Ectodermal cell (in vitro differentiated cells): ENCODE results near the gene TPM4. TPM values are rescaled to one million over a fixed set of nuclear protein-coding genes. Genes with fewer than 3 reads are reported as not detected.
A peak's percentile ranks its signal among the peaks of the same experiment; 100 is the strongest.
"Not testable (repeated sequence)": the region's sequence is repeated elsewhere in the genome, so short reads cannot be mapped to it uniquely, and the experiment has no call there.

Experiments
- H3K27ac ChIP-seq: 2 replicates; pipeline ENCODE4 v1.7.0; 2013; ENCODE audit warnings: mild to moderate bottlenecking, low read depth, low read length; ENCODE audit not compliant: insufficient read depth, poor library complexity, severe bottlenecking
- H3K27me3 ChIP-seq: 2 replicates; pipeline ENCODE4 v1.7.0; 2013; ENCODE audit warnings: mild to moderate bottlenecking, low read length; ENCODE audit not compliant: insufficient read depth, control insufficient read depth, poor library complexity, severe bottlenecking
- H3K36me3 ChIP-seq: one replicate; pipeline ENCODE4 v1.7.0; 2013; ENCODE audit warnings: low read length; ENCODE audit not compliant: control insufficient read depth, insufficient read depth
- H3K4me1 ChIP-seq: one replicate; pipeline ENCODE4 v1.7.0; 2013; ENCODE audit warnings: low read length; ENCODE audit not compliant: control insufficient read depth, insufficient read depth
- H3K4me3 ChIP-seq: 2 replicates; pipeline ENCODE4 v1.7.0; 2013; ENCODE audit warnings: low read depth, low read length, control low read depth; ENCODE audit not compliant: insufficient read depth
- H3K9me3 ChIP-seq: 2 replicates; pipeline ENCODE4 v1.7.0; 2013; ENCODE audit warnings: mild to moderate bottlenecking, low read length, moderate library complexity; ENCODE audit not compliant: control insufficient read depth
- WGBS, 2 experiments: methylation state at CpG; one replicate each; pipeline ENCODE4 v1.1.7; 2013; ENCODE audit warnings: missing lambda C conversion rate in 2 of 2; 5-methylcytosine and 5-hydroxymethylcytosine counted together
- polyA plus RNA-seq, 4 experiments: library from polyadenylated mRNA; stranded (reverse); fragments of 50-300 nt; gene quantifications; one replicate each; pipeline ENCODE4 v1.2.3, GENCODE V29; 2013

Gene TPM4
- polyA plus RNA-seq (2013, experiment 1 of 4): 677 TPM
- 691 TPM for polyA plus RNA-seq (2013, experiment 2 of 4)
- 544 TPM for polyA plus RNA-seq (2013, experiment 3 of 4)
- polyA plus RNA-seq (2013, experiment 4 of 4): 577 TPM

DNA sequence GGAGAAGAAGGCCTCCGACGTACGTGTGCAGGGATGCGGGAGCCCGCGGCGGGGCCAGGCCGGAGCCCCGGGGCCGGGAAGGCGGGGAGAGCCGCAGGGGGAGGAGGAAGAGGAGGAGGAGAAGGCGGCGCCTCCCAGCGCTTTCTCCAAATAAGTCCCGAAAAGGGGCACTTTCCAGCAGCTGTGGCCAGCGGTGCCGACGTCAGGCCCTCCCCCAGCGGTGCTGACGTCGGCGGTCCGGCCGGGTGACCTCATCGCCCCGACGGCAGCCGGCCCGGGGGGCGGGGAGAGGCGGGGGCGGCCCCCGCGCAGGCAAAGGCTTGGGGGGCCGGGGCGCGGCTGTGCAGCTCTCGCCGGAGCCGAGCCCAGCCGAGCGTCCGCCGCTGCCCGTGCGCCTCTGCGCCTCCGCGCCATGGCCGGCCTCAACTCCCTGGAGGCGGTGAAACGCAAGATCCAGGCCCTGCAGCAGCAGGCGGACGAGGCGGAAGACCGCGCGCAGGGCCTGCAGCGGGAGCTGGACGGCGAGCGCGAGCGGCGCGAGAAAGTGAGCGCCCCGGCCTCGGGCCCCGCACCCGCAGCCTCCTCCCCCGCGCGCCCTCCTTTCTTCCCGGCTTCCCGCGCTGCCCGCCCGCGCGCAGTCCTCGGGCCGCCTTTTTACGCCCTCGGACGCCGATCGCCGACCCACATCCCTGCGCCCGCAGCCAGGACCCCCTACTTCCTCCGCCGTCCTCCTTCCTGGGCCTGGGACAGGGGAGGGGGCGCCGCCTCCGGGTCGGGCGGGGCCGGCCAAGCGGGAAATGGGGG is at the start of gene TPM4:
TSS of gene TPM4 (plus strand) at position 342 of the 804 bp plus-strand sequence. CDS start at position 413, 71 bp downstream.
- Histone ChIP-seq H3K4me1 (peaks cover 14% of the 10 kb centered on the region), H3K27me3 (no peaks in the 10 kb centered on the region), H3K36me3 (no peaks in the 10 kb centered on the region), H3K4me3 (peak within 1 kb of the TSS; percentile 96), H3K27ac (peak within 1 kb of the TSS; percentile 98), H3K9me3 (no peaks in the 10 kb centered on the region)
- 0% methylated on average over 101 of the region's 101 CpGs for WGBS, 2 experiments

DNA sequence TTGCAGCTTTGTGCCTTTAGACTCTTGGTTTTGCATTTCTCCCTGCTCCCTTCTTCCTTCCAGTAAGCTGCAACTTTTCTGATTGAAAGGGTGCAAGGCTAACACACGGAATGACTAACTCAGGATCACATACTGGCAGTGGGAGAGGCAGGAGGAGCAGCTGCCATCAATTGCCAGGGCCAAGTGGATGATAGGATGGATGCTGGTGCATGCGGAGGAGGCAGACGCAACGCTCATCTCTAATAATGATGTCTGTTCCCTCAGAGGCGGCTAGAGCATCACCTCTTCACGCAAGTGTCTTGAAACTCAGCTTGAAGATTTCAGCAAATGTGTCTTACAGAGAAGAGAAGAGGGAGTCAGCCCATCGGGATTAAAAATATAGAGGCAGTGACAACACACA is 49.5 kb upstream of the TPM4 start:
- Histone ChIP-seq H3K36me3 (no peaks in the 10 kb centered on the region), H3K4me3 (no peak overlapping the region), H3K27me3 (no peaks in the 10 kb centered on the region), H3K27ac (no peak overlapping the region), H3K9me3 (no peaks in the 10 kb centered on the region), H3K4me1 (no peaks in the 10 kb centered on the region)
- WGBS, 2 experiments: 84 to 86% methylated on average over 7 of the region's 7 CpGs

DNA sequence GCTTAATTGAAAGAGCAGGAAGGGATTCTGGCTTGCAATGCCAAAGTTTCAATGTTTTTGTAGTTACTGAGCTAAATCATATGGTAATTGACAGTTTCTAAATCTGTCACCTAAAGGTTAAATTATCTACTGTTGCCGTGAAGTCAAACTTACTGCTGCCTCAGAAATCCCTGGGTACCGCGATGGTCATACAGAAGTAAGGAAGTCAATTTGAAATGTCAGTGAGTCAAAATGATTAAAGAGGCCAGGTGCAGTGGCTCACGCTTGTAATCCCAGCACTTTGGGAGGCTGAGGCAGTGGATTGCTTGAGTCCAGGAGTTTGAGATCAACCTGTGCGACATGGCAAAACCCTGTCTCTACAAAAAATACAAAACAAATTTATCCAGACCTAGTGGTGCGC is 48.8 kb upstream of the TPM4 start:
- Histone ChIP-seq H3K36me3 (no peaks in the 10 kb centered on the region), H3K27me3 (no peaks in the 10 kb centered on the region), H3K4me3 (no peak overlapping the region), H3K4me1 (no peaks in the 10 kb centered on the region), H3K27ac (no peak overlapping the region), H3K9me3 (no peaks in the 10 kb centered on the region)
- WGBS, 2 experiments: 89 to 90% methylated on average over 6 of the region's 6 CpGs

GRCh38 chr19:16030155-16030554 is 46.1 kb upstream of the TPM4 start:
- 87% methylated on average over 12 of the region's 12 CpGs for WGBS, 2 experiments
- not testable (repeated sequence) for H3K4me3 ChIP-seq, H3K36me3 ChIP-seq, H3K27ac ChIP-seq, H3K9me3 ChIP-seq, H3K4me1 ChIP-seq, H3K27me3 ChIP-seq

- Histone ChIP-seq H3K4me3 (no peak overlapping the region), H3K27ac (no peak overlapping the region), H3K36me3 (no peaks in the 10 kb centered on the region), H3K9me3 (no peaks in the 10 kb centered on the region), H3K27me3 (no peaks in the 10 kb centered on the region), H3K4me1 (no peaks in the 10 kb centered on the region)
- WGBS, 2 experiments: 85 to 86% methylated on average over 13 of the region's 13 CpGs
Observed at GRCh38 chr19:16030964-16031871, 45.1 kb upstream of the TPM4 start.

DNA sequence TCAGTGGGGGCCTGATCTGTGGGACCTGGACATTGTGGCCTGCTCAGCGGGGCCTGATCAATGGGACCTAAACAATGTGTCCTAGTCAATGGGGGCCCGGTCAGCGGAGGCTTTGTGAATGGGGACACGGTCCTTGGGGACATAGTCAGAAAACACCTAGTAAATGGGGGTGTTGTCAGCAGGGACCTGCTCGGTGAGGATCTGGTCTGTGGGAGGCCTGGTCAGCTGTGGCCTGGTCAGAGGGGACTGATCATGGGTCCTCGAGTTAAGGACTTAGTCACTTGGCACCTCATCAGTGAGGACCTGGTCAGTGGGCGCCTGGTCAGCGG is 44.5 kb upstream of the TPM4 start:
- 92 to 97% methylated on average over 8 of the region's 8 CpGs for WGBS, 2 experiments
- no peaks in the 10 kb centered on the region for H3K36me3 ChIP-seq
- H3K9me3 ChIP-seq: no peaks in the 10 kb centered on the region
- no peaks in the 10 kb centered on the region for H3K4me1 ChIP-seq
- H3K27me3 ChIP-seq: no peaks in the 10 kb centered on the region
- H3K4me3 ChIP-seq: no peak overlapping the region
- no peak overlapping the region for H3K27ac ChIP-seq

DNA sequence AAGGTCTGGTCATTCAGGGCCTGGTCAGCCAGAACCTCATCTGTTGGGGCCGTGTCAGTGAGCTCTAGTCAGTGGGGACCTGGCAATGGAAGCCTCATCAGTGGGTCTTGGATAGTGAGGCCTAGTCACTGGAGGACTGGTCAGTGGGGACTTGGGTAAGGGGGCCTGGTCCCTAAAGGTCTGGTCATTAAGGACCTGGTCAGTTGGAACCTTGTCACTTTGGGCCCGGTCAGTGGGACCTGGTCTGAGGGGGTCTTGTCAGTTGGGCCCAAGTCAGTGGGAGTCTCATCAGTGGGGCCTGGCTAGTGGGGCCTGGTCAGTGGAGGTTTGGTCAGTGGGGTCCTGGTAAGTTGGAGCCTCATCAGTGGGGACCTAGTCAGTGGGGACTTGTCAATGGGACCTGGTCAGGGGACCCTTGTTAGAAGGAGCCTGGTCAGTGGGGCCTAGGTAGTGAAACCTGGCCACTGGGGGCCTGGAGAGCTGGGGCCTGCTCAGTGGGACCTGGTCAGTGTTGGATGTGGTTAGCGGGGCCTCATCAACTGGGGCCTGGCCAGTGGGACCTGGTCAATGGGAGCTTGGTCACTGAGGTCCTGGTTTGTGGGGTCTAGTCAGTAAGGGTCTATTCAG is 43.7 kb upstream of the TPM4 start:
- H3K9me3 ChIP-seq: no peaks in the 10 kb centered on the region
- WGBS, 2 experiments: 89 to 94% methylated on average over 3 of the region's 3 CpGs
- no peaks in the 10 kb centered on the region for H3K36me3 ChIP-seq
- H3K27me3 ChIP-seq: no peaks in the 10 kb centered on the region
- no peaks in the 10 kb centered on the region for H3K4me1 ChIP-seq
- no peak overlapping the region for H3K27ac ChIP-seq
- no peak overlapping the region for H3K4me3 ChIP-seq

DNA sequence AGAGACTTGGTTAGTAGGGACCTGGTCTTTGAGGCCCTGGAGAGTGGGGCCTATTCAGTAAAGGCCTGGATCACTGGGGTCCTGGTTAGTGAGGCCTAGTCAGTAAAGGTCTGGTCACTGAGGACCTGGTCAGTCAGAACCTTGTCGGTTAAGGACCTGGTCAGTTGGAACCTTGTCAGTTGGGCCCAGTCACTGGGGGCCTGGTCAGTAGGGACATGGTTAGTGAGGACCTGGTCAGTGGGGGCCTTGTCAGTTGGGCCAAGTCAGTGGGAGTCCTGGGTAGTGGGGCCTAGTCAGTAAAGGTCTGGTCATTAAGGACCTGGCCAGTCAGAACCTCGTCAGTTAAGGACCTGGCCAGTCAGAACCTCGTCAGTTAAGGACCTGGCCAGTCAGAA is 43.2 kb upstream of the TPM4 start:
- Histone ChIP-seq H3K9me3 (no peaks in the 10 kb centered on the region), H3K4me1 (no peaks in the 10 kb centered on the region), H3K36me3 (no peaks in the 10 kb centered on the region), H3K27me3 (no peaks in the 10 kb centered on the region), H3K4me3 (no peak overlapping the region), H3K27ac (no peak overlapping the region)
- 77% methylated on average over 3 of the region's 3 CpGs for WGBS, 2 experiments

GRCh38 chr19:16033721-16034120 is 42.6 kb upstream of the TPM4 start:
- WGBS, 2 experiments: 79% methylated on average over 2 of the region's 2 CpGs
- no peak overlapping the region for H3K27ac ChIP-seq
- H3K36me3 ChIP-seq: no peaks in the 10 kb centered on the region
- H3K27me3 ChIP-seq: no peaks in the 10 kb centered on the region
- no peaks in the 10 kb centered on the region for H3K9me3 ChIP-seq
- H3K4me3 ChIP-seq: no peak overlapping the region
- no peaks in the 10 kb centered on the region for H3K4me1 ChIP-seq

DNA sequence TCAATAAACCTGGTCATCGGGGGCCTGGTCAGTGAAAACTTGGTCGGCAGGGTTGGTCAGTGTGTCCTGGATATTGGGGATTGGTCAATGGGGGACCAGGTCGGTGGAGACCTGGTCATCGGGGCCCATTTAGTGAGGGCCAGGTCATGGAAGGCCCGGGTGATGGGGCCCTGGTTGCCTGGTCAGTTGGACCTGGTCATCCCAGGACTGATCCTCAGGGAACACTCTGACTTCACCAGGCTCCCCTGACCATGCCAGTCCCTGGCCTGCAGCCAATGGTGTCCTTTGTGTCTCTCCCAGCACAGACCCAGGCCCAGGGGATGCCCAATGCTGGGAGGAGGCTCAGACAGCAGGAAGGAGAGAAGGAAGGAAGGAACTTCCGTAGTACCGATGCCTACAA is 42.1 kb upstream of the TPM4 start:
- Histone ChIP-seq H3K9me3 (no peaks in the 10 kb centered on the region), H3K4me1 (no peaks in the 10 kb centered on the region), H3K36me3 (no peaks in the 10 kb centered on the region), H3K27ac (no peak overlapping the region), H3K4me3 (no peak overlapping the region), H3K27me3 (no peaks in the 10 kb centered on the region)
- WGBS, 2 experiments: 81 to 85% methylated on average over 7 of the region's 7 CpGs
